WTC11 (cell line): Measurements from ENCODE around the gene DEPDC1B. TPM values are rescaled to one million over a fixed set of nuclear protein-coding genes. Genes with fewer than 3 reads are reported as not detected.

ENCODE experiments used
- ATAC-seq: fragments of 200-7000 bp; cut with Tn5 transposase; 2 replicates; pipeline ENCODE4 v1.10.0; 2021; ENCODE audit warnings: mild to moderate bottlenecking, moderate library complexity
- CTCF ChIA-PET: fragments of 300-600 bp; sonication (Branson Sonifier 250); formaldehyde crosslinking; loops from one replicate; lab custom pipeline; 2021; ENCODE audit warnings: antibody characterized with exemption; lab: Charles Lee
- POLR2A ChIA-PET: fragments of 350-600 bp; sonication (Branson Sonifier 250); formaldehyde crosslinking; loops from one replicate; lab custom pipeline; 2021; ENCODE audit warnings: antibody characterized with exemption; lab: Charles Lee
- DNase-seq: peaks from one replicate; pipeline ENCODE4 v3.0.0; 2021; ENCODE audit warnings: low spot score
- H3K27ac Mint-ChIP-seq: 2 replicates; pipeline ENCODE4 v1.8.0; 2021; ENCODE audit warnings: mixed read lengths
- H3K27me3 Mint-ChIP-seq: 2 replicates; pipeline ENCODE4 v1.8.0; 2021; ENCODE audit warnings: low read depth, mild to moderate bottlenecking, moderate library complexity, mixed read lengths
- H3K36me3 Mint-ChIP-seq: 2 replicates; pipeline ENCODE4 v1.8.0; 2021; ENCODE audit warnings: mixed read lengths
- H3K4me1 Mint-ChIP-seq: 2 replicates; pipeline ENCODE4 v1.8.0; 2022; ENCODE audit warnings: mixed read lengths
- H3K4me3 Mint-ChIP-seq: 2 replicates; pipeline ENCODE4 v1.8.0; 2021; ENCODE audit warnings: mild to moderate bottlenecking, moderate library complexity, mixed read lengths
- H3K9me3 Mint-ChIP-seq: 2 replicates; pipeline ENCODE4 v1.8.0; 2021; ENCODE audit warnings: mixed read lengths
- CBFB ChIP-seq: sonication (generic); formaldehyde crosslinking; IDR thresholded peaks from 2 replicates; pipeline ENCODE4 v1.8.1; 2022; ENCODE audit warnings: mild to moderate bottlenecking, low read depth, missing genetic modification reagents
- CREB1 ChIP-seq: sonication (generic); formaldehyde crosslinking; IDR thresholded peaks from 2 replicates; pipeline ENCODE4 v1.8.0; 2023; ENCODE audit warnings: mild to moderate bottlenecking, missing genetic modification reagents
- ESRRA ChIP-seq: sonication (generic); formaldehyde crosslinking; IDR thresholded peaks from 2 replicates; pipeline ENCODE4 v1.8.1; 2022; ENCODE audit warnings: mild to moderate bottlenecking, missing genetic modification reagents, borderline replicate concordance
- ETV6 ChIP-seq: sonication (generic); formaldehyde crosslinking; IDR thresholded peaks from 2 replicates; pipeline ENCODE4 v1.8.1; 2022; ENCODE audit warnings: mild to moderate bottlenecking, missing genetic modification reagents
- GRHL2 ChIP-seq: fragments of 250-450 bp; sonication (Bioruptor Pico); IDR thresholded peaks from 2 replicates; pipeline ENCODE4 v1.8.0; 2022; ENCODE audit warnings: mild to moderate bottlenecking, moderate library complexity; ENCODE audit not compliant: insufficient replicate concordance, severe bottlenecking
- GTF2I ChIP-seq: fragments of 250-450 bp; sonication (Bioruptor Pico); conservative IDR thresholded peaks from 2 replicates; pipeline ENCODE4 v1.4.0; 2021; ENCODE audit warnings: mild to moderate bottlenecking
- HMGA2 ChIP-seq: fragments of 250-450 bp; sonication (Bioruptor Pico); IDR thresholded peaks from 2 replicates; pipeline ENCODE4 v1.4.0; 2021; ENCODE audit warnings: mild to moderate bottlenecking, moderate library complexity
- JUN ChIP-seq: sonication (generic); formaldehyde crosslinking; IDR thresholded peaks from 2 replicates; pipeline ENCODE4 v1.8.0; 2023; ENCODE audit warnings: mild to moderate bottlenecking, missing genetic modification reagents
- MXD4 ChIP-seq: fragments of 250-450 bp; sonication (Bioruptor Pico); IDR thresholded peaks from 2 replicates; pipeline ENCODE4 v1.8.0; 2021; ENCODE audit warnings: mild to moderate bottlenecking, moderate library complexity, borderline replicate concordance
- MYBL2 ChIP-seq: sonication (generic); formaldehyde crosslinking; IDR thresholded peaks from 2 replicates; pipeline ENCODE4 v1.8.1; 2023; ENCODE audit warnings: mild to moderate bottlenecking, moderate library complexity, missing genetic modification reagents
- NFYB ChIP-seq: sonication (generic); formaldehyde crosslinking; conservative IDR thresholded peaks from 2 replicates; pipeline ENCODE4 v1.8.0; 2022; ENCODE audit warnings: low read depth, missing genetic modification reagents
- NR2C2 ChIP-seq: sonication (generic); formaldehyde crosslinking; IDR thresholded peaks from 2 replicates; pipeline ENCODE4 v1.8.0; 2022; ENCODE audit warnings: mild to moderate bottlenecking, missing genetic modification reagents
- OVOL2 ChIP-seq: fragments of 250-450 bp; sonication (Bioruptor Pico); IDR thresholded peaks from 2 replicates; pipeline ENCODE4 v1.9.0; 2021; ENCODE audit warnings: mild to moderate bottlenecking, borderline replicate concordance
- RELA ChIP-seq: sonication (generic); formaldehyde crosslinking; IDR thresholded peaks from 2 replicates; pipeline ENCODE4 v1.8.1; 2022; ENCODE audit warnings: missing genetic modification reagents, mild to moderate bottlenecking, borderline replicate concordance
- SOX15 ChIP-seq: fragments of 250-450 bp; sonication (Bioruptor Pico); IDR thresholded peaks from 2 replicates; pipeline ENCODE4 v1.9.0; 2021; ENCODE audit warnings: mild to moderate bottlenecking
- SP1 ChIP-seq: sonication (generic); formaldehyde crosslinking; conservative IDR thresholded peaks from 2 replicates; pipeline ENCODE4 v1.8.1; 2022; ENCODE audit warnings: missing genetic modification reagents
- TEAD1 ChIP-seq: sonication (generic); formaldehyde crosslinking; IDR thresholded peaks from 2 replicates; pipeline ENCODE4 v1.8.0; 2022; ENCODE audit warnings: mild to moderate bottlenecking, missing genetic modification reagents
- ZNF121 ChIP-seq: sonication (generic); formaldehyde crosslinking; IDR thresholded peaks from 2 replicates; pipeline ENCODE4 v1.8.0; 2023; ENCODE audit warnings: missing genetic modification reagents
- ZNF263 ChIP-seq: sonication (generic); formaldehyde crosslinking; IDR thresholded peaks from 2 replicates; pipeline ENCODE4 v1.8.1; 2022; ENCODE audit warnings: low read depth, mild to moderate bottlenecking, moderate library complexity, missing genetic modification reagents
- ZNF671 ChIP-seq: fragments of 250-450 bp; sonication (Bioruptor Pico); IDR thresholded peaks from 2 replicates; pipeline ENCODE4 v1.8.0; 2021; ENCODE audit warnings: mild to moderate bottlenecking
- total RNA-seq: library from RNA; stranded (reverse); gene quantifications from 3 replicates; pipeline ENCODE4 v1.2.3, GENCODE V29; 2021
- TF ChIP-seq, protein P1 (sequence below): sonication (generic); formaldehyde crosslinking; IDR thresholded peaks from 2 replicates; pipeline ENCODE4 v1.8.1; 2022; ENCODE audit warnings: missing genetic modification reagents, borderline replicate concordance
- TF ChIP-seq, protein P2 (sequence below): sonication (generic); formaldehyde crosslinking; IDR thresholded peaks from 2 replicates; pipeline ENCODE4 v1.8.1; 2022; ENCODE audit warnings: mild to moderate bottlenecking, moderate library complexity, missing genetic modification reagents
- TF ChIP-seq, protein P3 (sequence below): fragments of 250-450 bp; sonication (Bioruptor Pico); conservative IDR thresholded peaks from 2 replicates; pipeline ENCODE4 v1.9.0; 2021; ENCODE audit warnings: mild to moderate bottlenecking
- TF ChIP-seq, protein P4 (sequence below): sonication (generic); formaldehyde crosslinking; IDR thresholded peaks from 2 replicates; pipeline ENCODE4 v1.8.1; 2023; ENCODE audit warnings: mild to moderate bottlenecking, missing genetic modification reagents, moderate library complexity
- TF ChIP-seq, protein P5 (sequence below): sonication (generic); formaldehyde crosslinking; IDR thresholded peaks from 2 replicates; pipeline ENCODE4 v1.8.1; 2023; ENCODE audit warnings: mild to moderate bottlenecking, missing genetic modification reagents
- TF ChIP-seq, protein P6 (sequence below): fragments of 250-450 bp; sonication (Bioruptor Pico); IDR thresholded peaks from 2 replicates; pipeline ENCODE4 v1.8.0; 2021; ENCODE audit warnings: mild to moderate bottlenecking
- TF ChIP-seq, protein P7 (sequence below): fragments of 250-450 bp; sonication (Bioruptor Pico); IDR thresholded peaks from 2 replicates; pipeline ENCODE4 v1.9.0; 2021; ENCODE audit warnings: mild to moderate bottlenecking

The DEPDC1B gene
- total RNA-seq, 1 experiment from 2014 or later = 55.1 TPM

DNA sequence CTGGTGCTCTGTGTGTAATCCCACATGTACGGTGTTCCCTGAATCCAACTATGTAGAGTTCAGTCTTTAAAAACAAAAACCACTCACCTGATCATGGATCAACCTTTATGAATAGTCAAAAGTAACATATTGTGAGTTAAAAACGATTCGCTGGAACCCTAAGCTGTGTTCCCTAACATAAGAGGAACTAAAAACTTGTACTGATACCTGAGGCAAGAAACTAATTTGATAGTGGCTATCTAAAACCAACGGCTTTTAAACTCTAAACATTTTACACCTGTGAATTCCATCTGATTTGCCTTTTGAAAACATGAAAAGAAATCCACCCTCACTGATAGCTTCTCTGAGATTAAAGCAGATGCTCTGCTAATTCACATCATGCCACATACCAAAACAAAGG, 101.5 kb downstream of the DEPDC1B start:
- POLR2A ChIA-PET = no interaction called here
- Mint-ChIP-seq H3K4me3 (no peak overlapping the region), H3K36me3 (peaks cover 26% of the 10 kb centered on the region), H3K27ac (no peak overlapping the region), H3K9me3 (no peaks in the 10 kb centered on the region), H3K4me1 (peaks cover 10% of the 10 kb centered on the region), H3K27me3 (no peaks in the 10 kb centered on the region)
- CTCF ChIA-PET = no interaction called here
- no peak for DNase-seq
- TF ChIP-seq RELA (CRISPR knock-in tag) (no peak), NR2C2 (CRISPR knock-in tag) (no peak), SP1 (CRISPR knock-in tag) (no peak), ZNF121 (CRISPR knock-in tag) (no peak), ETV6 (no peak), JUN (CRISPR knock-in tag) (no peak), GTF2I (no peak), CBFB (CRISPR knock-in tag) (no peak), SOX15 (CRISPR knock-in tag) (no peak), ZNF263 (CRISPR knock-in tag) (no peak), GRHL2 (CRISPR knock-in tag) (no peak), NFYB (CRISPR knock-in tag) (no peak)
- TF ChIP-seq, protein P1, sequence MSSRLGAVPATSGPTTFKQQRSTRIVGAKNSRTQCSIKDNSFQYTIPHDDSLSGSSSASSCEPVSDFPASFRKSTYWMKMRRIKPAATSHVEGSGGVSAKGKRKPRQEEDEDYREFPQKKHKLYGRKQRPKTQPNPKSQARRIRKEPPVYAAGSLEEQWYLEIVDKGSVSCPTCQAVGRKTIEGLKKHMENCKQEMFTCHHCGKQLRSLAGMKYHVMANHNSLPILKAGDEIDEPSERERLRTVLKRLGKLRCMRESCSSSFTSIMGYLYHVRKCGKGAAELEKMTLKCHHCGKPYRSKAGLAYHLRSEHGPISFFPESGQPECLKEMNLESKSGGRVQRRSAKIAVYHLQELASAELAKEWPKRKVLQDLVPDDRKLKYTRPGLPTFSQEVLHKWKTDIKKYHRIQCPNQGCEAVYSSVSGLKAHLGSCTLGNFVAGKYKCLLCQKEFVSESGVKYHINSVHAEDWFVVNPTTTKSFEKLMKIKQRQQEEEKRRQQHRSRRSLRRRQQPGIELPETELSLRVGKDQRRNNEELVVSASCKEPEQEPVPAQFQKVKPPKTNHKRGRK = no peak
- TF ChIP-seq, protein P2, sequence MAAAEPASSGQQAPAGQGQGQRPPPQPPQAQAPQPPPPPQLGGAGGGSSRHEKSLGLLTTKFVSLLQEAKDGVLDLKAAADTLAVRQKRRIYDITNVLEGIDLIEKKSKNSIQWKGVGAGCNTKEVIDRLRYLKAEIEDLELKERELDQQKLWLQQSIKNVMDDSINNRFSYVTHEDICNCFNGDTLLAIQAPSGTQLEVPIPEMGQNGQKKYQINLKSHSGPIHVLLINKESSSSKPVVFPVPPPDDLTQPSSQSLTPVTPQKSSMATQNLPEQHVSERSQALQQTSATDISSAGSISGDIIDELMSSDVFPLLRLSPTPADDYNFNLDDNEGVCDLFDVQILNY (CRISPR knock-in tag) = no peak
- TF ChIP-seq, protein P3, sequence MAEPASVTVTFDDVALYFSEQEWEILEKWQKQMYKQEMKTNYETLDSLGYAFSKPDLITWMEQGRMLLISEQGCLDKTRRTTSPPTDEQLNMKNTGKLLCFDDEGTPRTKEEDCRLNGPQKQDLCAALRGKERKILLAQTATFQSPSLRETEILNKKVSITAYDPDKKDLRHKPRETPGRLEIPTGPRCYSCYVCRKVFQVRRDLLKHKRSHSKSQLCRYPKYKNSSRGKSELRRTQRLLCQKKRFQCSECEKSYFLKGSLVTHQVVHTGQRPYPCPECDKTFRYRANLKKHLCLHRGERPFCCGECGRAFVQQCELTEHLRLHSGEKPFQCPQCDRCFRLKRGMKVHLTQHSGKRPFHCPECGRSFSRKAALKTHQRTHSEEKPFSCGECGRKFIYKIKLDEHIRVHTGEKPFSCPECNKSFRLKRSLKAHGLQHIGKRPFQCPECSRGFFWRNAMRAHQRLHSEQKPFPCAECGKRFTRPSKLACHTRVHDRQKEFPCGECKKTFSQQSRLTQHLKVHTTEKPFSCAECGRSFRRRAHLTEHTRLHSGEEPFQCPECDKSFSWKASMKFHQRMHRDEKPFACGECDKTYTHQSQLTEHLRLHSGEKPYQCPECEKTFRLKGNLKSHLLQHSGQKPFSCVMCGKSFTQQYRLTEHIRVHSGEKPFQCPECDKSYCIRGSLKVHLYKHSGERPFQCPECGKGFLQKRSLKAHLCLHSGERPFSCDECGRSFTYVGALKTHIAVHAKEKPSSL (CRISPR knock-in tag) = no peak
- TF ChIP-seq, protein P4, sequence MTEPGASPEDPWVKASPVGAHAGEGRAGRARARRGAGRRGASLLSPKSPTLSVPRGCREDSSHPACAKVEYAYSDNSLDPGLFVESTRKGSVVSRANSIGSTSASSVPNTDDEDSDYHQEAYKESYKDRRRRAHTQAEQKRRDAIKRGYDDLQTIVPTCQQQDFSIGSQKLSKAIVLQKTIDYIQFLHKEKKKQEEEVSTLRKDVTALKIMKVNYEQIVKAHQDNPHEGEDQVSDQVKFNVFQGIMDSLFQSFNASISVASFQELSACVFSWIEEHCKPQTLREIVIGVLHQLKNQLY (CRISPR knock-in tag) = no peak
- TF ChIP-seq, protein P5, sequence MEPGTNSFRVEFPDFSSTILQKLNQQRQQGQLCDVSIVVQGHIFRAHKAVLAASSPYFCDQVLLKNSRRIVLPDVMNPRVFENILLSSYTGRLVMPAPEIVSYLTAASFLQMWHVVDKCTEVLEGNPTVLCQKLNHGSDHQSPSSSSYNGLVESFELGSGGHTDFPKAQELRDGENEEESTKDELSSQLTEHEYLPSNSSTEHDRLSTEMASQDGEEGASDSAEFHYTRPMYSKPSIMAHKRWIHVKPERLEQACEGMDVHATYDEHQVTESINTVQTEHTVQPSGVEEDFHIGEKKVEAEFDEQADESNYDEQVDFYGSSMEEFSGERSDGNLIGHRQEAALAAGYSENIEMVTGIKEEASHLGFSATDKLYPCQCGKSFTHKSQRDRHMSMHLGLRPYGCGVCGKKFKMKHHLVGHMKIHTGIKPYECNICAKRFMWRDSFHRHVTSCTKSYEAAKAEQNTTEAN (CRISPR knock-in tag) = no peak
- TF ChIP-seq, protein P6, sequence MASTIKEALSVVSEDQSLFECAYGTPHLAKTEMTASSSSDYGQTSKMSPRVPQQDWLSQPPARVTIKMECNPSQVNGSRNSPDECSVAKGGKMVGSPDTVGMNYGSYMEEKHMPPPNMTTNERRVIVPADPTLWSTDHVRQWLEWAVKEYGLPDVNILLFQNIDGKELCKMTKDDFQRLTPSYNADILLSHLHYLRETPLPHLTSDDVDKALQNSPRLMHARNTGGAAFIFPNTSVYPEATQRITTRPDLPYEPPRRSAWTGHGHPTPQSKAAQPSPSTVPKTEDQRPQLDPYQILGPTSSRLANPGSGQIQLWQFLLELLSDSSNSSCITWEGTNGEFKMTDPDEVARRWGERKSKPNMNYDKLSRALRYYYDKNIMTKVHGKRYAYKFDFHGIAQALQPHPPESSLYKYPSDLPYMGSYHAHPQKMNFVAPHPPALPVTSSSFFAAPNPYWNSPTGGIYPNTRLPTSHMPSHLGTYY (CRISPR knock-in tag) = no peak
- ATAC-seq = no peak

DNA sequence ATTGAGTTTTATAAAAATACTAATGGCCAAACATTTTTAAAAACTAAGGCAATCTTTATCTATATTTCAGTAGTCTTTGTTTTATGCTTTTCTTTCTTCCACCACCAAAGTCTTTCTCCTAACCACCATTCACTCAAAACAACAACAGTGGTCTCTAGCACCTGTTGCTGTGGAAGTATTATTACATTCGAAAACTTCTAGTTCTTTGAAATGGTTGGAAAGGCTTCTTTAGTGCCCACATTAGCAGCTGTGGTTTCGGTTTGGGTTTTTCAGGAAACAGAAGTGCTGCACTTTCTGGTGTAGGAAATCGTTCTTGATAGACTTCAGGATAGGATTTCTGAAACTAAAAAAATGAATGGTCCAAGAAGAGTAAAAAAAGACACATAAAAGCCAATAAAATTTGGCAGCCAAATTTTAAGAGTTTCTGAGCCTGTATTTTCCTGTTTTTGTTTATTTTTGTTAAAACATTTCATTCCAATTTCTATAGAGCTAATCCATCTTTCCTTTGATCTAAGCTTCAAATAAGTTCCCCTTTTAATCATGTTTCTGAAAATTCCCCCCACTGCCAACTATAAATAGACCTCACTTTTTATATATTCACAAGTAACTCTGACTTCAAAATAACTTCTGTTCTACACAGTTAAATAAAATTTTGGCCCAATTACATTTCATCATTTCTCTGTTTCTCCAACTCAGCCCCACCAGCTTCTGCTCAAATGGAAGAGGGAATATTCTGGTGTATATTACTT, 102.2 kb downstream of the DEPDC1B start:
- CTCF ChIA-PET = no interaction called here
- H3K36me3 Mint-ChIP-seq = peaks cover 21% of the 10 kb centered on the region
- TF ChIP-seq, protein P6 (CRISPR knock-in tag) = no peak
- TF ChIP-seq CREB1 (CRISPR knock-in tag) = no peak
- no peak for TF ChIP-seq ESRRA
- no peak for TF ChIP-seq RELA (CRISPR knock-in tag)
- no peak for TF ChIP-seq TEAD1 (CRISPR knock-in tag)
- TF ChIP-seq, protein P7, sequence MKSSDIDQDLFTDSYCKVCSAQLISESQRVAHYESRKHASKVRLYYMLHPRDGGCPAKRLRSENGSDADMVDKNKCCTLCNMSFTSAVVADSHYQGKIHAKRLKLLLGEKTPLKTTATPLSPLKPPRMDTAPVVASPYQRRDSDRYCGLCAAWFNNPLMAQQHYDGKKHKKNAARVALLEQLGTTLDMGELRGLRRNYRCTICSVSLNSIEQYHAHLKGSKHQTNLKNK (CRISPR knock-in tag) = no peak
- TF ChIP-seq MYBL2 = no peak
- TF ChIP-seq MXD4 (CRISPR knock-in tag) = no peak
- no peak for TF ChIP-seq HMGA2 (CRISPR knock-in tag)
- no peak for TF ChIP-seq ZNF671 (CRISPR knock-in tag)
- no peak for TF ChIP-seq SOX15 (CRISPR knock-in tag)
- TF ChIP-seq OVOL2 (CRISPR knock-in tag) = no peak

More for the DNA sequence above, 102.2 kb downstream of the DEPDC1B start:
- DNase-seq = no peak
- Mint-ChIP-seq H3K4me1 (peaks cover 10% of the 10 kb centered on the region), H3K27ac (no peak overlapping the region), H3K27me3 (no peaks in the 10 kb centered on the region), H3K9me3 (no peaks in the 10 kb centered on the region), H3K4me3 (no peak overlapping the region)
- POLR2A ChIA-PET = no interaction called here
- ATAC-seq = no peak
